ENCODE results near the gene EXOC3. TPM values are rescaled to one million over a fixed set of nuclear protein-coding genes. Genes with fewer than 3 reads are reported as not detected.
A peak's percentile ranks its signal among the peaks of the same experiment; 100 is the strongest.

EXOC3 gene
- total RNA-seq, 4 donors from 2014 or later: 69.9 to 240 (median 76.1) TPM

DNA sequence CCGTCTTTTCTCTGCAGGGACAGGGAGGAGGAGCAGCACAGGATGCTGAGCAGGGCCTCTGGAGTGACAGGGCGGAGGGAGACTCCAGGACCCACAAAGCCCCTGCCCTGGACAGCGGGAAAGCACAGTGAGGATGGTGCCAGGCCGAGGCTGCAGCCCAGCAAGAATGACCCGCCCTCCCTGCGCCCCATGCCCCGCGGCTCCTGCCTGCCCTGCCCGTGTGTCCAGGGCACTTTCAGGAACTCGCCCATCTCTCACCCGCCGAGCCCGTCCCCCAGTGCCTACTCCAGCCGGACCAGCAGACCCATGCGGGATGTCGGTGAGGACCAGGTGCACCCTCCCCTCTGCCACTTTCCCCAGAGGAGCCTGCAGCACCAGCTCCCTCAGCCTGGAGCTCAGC is 9.1 kb upstream of the EXOC3 start:
- 73% methylated on average over 16 of the region's 16 CpGs; no CpG with 5 or more reads in 1 of the 2 donors for WGBS, 2 donors (ENCODE audit: low coverage in 1 of 2)

GRCh38 chr5:434443-435146 is 8.4 kb upstream of the EXOC3 start:
- no peaks in the 10 kb centered on the region for H3K9me3 ChIP-seq
- in situ Hi-C loops (cut with MboI; ENCODE audit: low pct_ligation_motif_present in 1 of 4, low pct_unique_long_range_greater_than_20kb in 1 of 4, low sequenced_read_pairs in 3 of 4) (no loop called here), intact Hi-C loops (cut with DNase I; ENCODE audit: low total_unique reads) (no loop called here)
- no peaks in the 10 kb centered on the region for H3K27me3 ChIP-seq
- whole genome bisulfite sequencing, 2 donors (ENCODE audit: low coverage in 1 of 2): 87% methylated on average over 15 of the region's 26 CpGs; no CpG with 5 or more reads in 1 of the 2 donors
- H3K4me1 ChIP-seq: peaks cover 5 to 18% (median 16%) of the 10 kb centered on the region in 4 donors
- H3K27ac ChIP-seq: no peak overlapping the region
- H3K36me3 ChIP-seq: no peaks in the 10 kb centered on the region
- DNase-seq: no peak
- no peak overlapping the region for H3K4me3 ChIP-seq
- TF ChIP-seq EP300 (IDR thresholded peaks at IDR 0.05; ENCODE audit: low read depth) (no peak), POLR2A (IDR thresholded peaks at IDR 0.05) (no peak), POLR2AphosphoS5 (IDR thresholded peaks at IDR 0.05) (no peak), CTCF (IDR thresholded peaks at IDR 0.05) (no peak)

More for the DNA sequence above, 9.1 kb upstream of the EXOC3 start:
- Histone ChIP-seq H3K27ac (no peak overlapping the region), H3K4me1 (peaks cover 5 to 20% (median 20%) of the 10 kb centered on the region in 4 donors), H3K36me3 (no peaks in the 10 kb centered on the region), H3K4me3 (no peak overlapping the region), H3K9me3 (no peaks in the 10 kb centered on the region), H3K27me3 (no peaks in the 10 kb centered on the region)
- in situ Hi-C loops (cut with MboI; ENCODE audit: low pct_ligation_motif_present in 1 of 4, low pct_unique_long_range_greater_than_20kb in 1 of 4, low sequenced_read_pairs in 3 of 4) (no loop called here), intact Hi-C loops (cut with DNase I; ENCODE audit: low total_unique reads) (no loop called here)
- no peak for DNase-seq
- TF ChIP-seq POLR2AphosphoS5 (IDR thresholded peaks at IDR 0.05) (no peak), CTCF (IDR thresholded peaks at IDR 0.05) (no peak), EP300 (IDR thresholded peaks at IDR 0.05; ENCODE audit: low read depth) (no peak), POLR2A (IDR thresholded peaks at IDR 0.05) (no peak)

GRCh38 chr5:435156-435790 is 7.7 kb upstream of the EXOC3 start:
- no peaks in the 10 kb centered on the region for H3K27me3 ChIP-seq
- H3K4me3 ChIP-seq: no peak overlapping the region
- H3K36me3 ChIP-seq: no peaks in the 10 kb centered on the region
- in situ Hi-C loops (cut with MboI; ENCODE audit: low pct_ligation_motif_present in 1 of 4, low pct_unique_long_range_greater_than_20kb in 1 of 4, low sequenced_read_pairs in 3 of 4): no loop called here
- no peaks in the 10 kb centered on the region for H3K9me3 ChIP-seq
- intact Hi-C loops (cut with DNase I; ENCODE audit: low total_unique reads): no loop called here
- 85 to 89% methylated on average over 6 to 27 of the region's 27 CpGs for WGBS, 2 donors (ENCODE audit: low coverage in 1 of 2)
- peaks cover 5 to 13% (median 11%) of the 10 kb centered on the region in 4 donors for H3K4me1 ChIP-seq
- H3K27ac ChIP-seq: no peak overlapping the region
- TF ChIP-seq EP300 (IDR thresholded peaks at IDR 0.05; ENCODE audit: low read depth): no peak
- TF ChIP-seq POLR2AphosphoS5 (IDR thresholded peaks at IDR 0.05): no peak
- TF ChIP-seq POLR2A (IDR thresholded peaks at IDR 0.05): no peak
- TF ChIP-seq CTCF (IDR thresholded peaks at IDR 0.05): no peak
- peak; percentile 4 for DNase-seq

- H3K27ac ChIP-seq: no peak overlapping the region
- H3K4me3 ChIP-seq: no peak overlapping the region
- in situ Hi-C loops (cut with MboI; ENCODE audit: low pct_ligation_motif_present in 1 of 4, low pct_unique_long_range_greater_than_20kb in 1 of 4, low sequenced_read_pairs in 3 of 4): no loop called here
- H3K27me3 ChIP-seq: no peaks in the 10 kb centered on the region
- intact Hi-C loops (cut with DNase I; ENCODE audit: low total_unique reads): no loop called here
- peak; percentile 10 for DNase-seq
- no peaks in the 10 kb centered on the region for H3K9me3 ChIP-seq
- H3K36me3 ChIP-seq: no peaks in the 10 kb centered on the region
- H3K4me1 ChIP-seq: peaks cover 0 to 5% (median 3%) of the 10 kb centered on the region in 4 donors
- no peak for TF ChIP-seq POLR2A (IDR thresholded peaks at IDR 0.05)
- TF ChIP-seq CTCF (IDR thresholded peaks at IDR 0.05): peak in 3 of 5 experiments; percentile 20 to 34 (median 28)
- TF ChIP-seq POLR2AphosphoS5 (IDR thresholded peaks at IDR 0.05): no peak
- WGBS, 2 donors (ENCODE audit: low coverage in 1 of 2): 17 to 70% methylated on average over 2 to 13 of the region's 18 CpGs
Observed at GRCh38 chr5:435961-436640, 6.9 kb upstream of the EXOC3 start.

Data from transverse colon (tissue), 4 donors.